GM12891 (cell line): ENCODE measurements around the gene LLGL1.

Experiments used
- POLR2A ChIP-seq: IDR thresholded peaks from 2 replicates; pipeline ENCODE4 v1.6.1; 2011; ENCODE audit warnings: low read depth, low read length, control low read depth
- POLR2AphosphoS5 ChIP-seq: IDR thresholded peaks from 2 replicates; pipeline ENCODE4 v1.6.1; 2011; ENCODE audit warnings: low read depth, low read length, control low read depth

DNA sequence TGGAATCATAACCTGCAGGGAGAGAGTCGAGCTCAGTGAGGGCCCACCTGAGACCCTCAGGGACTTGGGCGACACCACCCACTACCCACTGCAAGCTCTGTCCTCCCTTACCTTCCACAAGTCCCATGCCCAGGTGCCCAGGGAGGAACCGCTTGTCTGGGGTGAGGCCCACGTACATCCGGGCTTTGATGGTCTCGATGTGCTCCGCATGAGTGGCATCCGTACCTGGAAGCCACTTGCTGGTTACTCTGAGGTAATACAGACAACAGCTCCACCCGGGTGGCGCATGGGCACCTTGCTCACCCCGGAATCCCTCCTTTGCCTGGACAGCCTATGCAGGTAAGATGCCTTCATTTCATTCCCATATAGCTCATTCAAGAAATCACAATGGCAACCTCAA is 59.9 kb downstream of the LLGL1 start:
- TF ChIP-seq POLR2AphosphoS5 (no peak), POLR2A (no peak)
